HG03439 (cell line): ENCODE data around the gene STRIT1.

Experiments
- ATAC-seq: cut with Tn5 transposase; IDR thresholded peaks from one replicate; pipeline ENCODE4 v1.9.1; 2021; ENCODE audit warnings: mild to moderate bottlenecking, moderate library complexity; ENCODE audit not compliant: unreplicated experiment

Gene STRIT1

GRCh38 chr3:155293516-155293915 lies at the start of gene STRIT1:
Gene STRIT1, minus strand, starts transcription at chr3:155293683.
- no peak for ATAC-seq

- no peak for ATAC-seq
These were observed 48.9 kb upstream of the STRIT1 start for GRCh38 chr3:155342344-155342743.

DNA sequence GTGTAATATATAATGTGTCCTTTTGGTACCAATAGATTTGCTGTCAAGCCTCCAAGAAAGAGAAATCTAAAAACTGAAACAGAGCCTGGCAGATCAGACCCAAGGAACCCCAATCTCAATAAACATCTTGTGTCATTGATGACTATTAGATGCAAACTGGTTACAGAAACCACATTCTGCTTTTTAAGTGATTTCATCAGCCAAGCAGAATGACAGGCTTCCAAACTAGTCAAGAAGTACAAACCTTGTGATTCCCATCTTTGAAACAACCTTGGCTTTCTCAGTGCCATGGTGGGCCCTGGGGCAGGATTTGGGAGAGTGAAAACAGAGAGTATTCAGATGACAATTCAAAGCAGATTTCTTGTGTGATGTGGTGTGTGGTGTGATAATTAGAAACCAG lies 45.6 kb upstream of the STRIT1 start:
- ATAC-seq = no peak

DNA sequence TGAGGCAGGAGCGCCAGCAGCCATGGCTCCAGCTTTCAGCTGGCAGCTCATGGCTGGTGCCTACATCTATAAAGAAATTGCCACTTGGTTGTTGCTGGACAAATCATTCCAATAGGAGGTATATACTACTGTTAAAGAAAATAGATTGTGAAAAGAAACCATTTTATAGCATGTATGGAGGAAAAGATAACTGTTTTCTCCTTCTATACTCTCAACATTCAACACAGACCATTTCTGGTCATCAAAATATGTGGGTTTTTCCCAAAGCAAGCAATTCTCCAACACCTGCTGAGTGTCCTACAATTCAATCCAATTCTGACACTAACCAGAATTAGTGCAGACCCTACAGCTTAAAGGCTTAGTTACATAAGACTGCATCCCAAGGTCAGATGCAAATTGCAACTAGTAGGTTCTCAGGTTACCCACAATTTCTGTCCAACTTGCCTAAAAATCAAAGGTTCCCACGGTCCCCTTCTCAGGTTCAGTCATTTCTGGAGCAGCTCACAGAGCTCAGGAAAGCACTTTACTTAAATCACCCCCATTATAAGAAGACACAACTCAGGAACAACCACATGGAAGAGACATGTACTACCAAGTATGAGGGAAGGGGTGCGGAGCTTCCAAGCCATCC lies 42.4 kb upstream of the STRIT1 start:
- no peak for ATAC-seq

DNA sequence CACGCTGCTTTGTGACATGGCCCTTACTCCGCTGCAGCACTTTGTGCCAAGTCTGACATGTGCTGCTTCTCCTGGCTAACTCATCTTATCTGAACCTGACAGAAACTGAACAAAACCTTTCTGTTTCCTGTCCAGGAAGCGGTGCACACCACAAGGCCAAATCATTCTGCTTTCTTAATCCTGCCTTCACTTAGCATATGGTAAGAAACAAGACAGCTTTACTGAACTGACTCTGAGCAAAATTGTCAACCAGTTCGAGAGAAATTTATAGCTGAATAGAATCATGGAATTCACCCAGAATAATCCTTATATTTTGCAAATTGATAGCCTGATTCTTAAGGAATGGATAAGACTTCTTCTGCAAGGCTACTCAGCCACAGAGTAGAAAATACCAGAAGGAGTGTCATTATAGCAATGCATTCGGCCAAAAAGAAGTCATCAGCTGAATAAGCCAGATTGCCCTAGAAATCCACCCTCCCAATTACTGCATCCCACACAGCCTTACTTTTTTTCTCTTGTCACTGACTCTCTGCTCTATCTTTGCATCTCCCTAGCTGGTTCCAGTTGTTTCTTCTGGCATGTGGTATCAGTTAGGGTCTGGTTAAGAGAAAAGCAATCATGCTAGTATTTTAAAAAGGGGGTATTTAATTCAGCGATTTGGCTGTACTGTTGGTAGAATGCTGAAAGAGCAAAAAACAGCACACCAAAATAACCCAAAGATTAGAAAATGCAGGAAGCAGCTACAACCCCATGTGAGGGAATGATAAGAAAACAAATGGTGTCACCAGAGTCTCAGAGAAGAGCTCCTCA lies 41.6 kb upstream of the STRIT1 start:
- ATAC-seq = peak; percentile 86

DNA sequence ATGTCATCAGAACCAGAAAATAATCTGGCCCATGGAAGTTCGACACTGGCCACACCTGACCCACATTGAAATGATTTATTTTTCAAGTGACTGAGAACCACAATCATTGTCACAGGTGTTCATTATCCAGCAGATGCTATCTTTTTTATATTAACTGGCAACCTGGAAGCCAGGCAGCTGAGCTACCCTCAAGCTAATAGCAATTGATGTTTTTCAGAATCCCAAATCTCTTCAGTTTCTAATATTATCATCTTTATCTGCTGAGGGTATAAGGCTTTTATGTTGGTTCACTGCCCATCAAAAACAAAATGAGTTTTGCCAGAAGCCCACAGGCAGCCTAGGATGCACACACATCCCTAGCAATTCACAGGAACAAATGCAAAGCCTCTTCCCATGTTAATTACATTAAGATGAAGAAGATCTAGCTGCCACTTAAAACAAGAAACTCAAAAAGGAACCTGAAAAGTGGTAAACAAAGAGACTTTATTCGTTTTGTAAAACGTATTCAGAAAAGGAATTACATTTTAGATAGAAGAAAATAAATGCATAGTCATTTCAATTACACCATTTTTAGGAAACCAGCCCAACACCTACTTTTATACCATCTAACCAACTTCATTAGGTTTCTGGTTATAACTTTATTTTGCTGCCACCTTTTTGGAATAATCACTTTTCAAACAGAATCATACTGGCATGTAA lies 40.9 kb upstream of the STRIT1 start:
- no peak for ATAC-seq

GRCh38 chr3:155332716-155333115 lies 39.2 kb upstream of the STRIT1 start:
- ATAC-seq = no peak

GRCh38 chr3:155331078-155331477 lies 37.6 kb upstream of the STRIT1 start:
- ATAC-seq = no peak

DNA sequence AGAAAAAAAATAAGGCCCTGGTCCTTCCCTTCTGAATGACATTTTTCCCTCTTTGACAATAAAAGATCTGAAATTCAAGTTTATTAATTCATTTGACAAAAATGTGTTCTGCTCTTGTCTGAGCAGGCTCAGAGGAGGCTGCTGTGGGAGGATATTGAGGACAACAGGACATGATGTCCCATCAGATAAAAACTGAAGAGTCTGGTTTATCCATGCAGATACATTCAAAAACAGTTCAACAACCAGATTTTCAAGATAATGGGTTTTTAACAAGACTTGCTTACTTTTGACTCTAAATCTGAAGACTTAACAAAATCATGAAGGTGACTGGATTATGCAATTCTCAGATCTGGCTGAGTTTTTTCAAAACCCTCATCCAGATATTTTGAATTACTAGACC lies 36.9 kb upstream of the STRIT1 start:
- no peak for ATAC-seq

DNA sequence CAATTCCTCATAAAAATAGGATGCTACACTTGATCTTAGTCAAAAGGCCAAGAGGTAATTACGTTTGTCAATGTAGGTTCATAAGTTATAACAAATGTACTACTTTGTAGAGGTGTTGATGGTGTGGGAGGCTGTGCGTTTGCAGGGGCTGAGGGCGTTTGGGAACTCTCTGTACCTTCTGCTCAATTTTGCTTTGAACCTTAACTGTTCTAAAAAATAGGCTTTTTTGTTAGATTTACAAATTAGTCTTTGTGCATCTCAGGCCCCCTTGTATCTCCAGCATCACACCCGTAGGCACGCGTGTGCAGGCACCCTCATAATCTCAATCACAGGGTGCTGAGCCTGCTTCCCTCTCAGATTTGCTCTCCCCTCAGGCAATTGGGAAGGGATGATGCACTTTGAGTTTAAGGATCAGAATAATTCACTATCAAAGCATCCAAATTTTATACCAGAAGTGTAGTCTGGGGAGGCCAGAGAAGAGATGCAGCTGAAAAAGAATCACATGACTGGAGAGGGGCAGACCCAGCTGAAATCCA lies 36.1 kb upstream of the STRIT1 start:
- no peak for ATAC-seq

DNA sequence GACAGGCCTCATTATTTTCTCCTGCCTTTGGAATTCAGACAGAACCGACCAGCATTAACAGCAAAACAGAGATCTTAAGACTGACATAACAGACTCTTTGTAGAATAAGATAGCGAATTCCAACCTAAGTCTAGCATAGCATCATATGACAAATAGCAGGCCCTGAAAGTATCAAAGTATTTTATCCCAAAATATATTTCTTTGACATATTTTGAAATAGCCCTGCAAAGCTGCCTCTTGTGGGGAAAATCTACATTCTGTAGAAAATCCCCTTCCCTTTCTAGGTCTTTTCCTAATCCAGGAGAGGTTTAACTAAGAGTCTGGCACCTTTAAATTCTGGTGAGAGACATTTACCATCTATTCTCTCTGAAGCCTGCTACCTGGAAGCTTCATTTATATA lies 34.4 kb upstream of the STRIT1 start:
- no peak for ATAC-seq

GRCh38 chr3:155327430-155327829 lies 33.9 kb upstream of the STRIT1 start:
- no peak for ATAC-seq

DNA sequence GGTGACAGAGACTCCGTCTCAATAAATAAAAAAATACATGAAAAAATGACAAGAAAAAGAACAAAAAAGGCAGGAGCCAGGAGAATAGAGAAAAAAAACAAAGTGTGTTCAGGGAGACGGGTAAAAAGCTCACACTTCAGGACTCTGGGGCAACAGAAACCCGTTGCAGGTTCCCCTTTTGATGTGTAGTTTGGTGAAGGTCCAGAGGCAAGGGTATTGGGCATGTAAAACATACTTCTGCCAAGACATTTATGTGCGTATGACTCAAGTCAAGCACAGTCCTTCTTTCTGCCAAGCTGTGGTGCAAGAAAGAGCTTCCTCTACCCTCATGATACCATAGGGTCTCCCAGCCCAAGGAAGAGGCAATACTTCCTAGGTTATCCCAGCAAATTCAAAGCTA lies 33.4 kb upstream of the STRIT1 start:
- no peak for ATAC-seq

GRCh38 chr3:155326244-155326643 lies 32.8 kb upstream of the STRIT1 start:
- ATAC-seq = no peak

DNA sequence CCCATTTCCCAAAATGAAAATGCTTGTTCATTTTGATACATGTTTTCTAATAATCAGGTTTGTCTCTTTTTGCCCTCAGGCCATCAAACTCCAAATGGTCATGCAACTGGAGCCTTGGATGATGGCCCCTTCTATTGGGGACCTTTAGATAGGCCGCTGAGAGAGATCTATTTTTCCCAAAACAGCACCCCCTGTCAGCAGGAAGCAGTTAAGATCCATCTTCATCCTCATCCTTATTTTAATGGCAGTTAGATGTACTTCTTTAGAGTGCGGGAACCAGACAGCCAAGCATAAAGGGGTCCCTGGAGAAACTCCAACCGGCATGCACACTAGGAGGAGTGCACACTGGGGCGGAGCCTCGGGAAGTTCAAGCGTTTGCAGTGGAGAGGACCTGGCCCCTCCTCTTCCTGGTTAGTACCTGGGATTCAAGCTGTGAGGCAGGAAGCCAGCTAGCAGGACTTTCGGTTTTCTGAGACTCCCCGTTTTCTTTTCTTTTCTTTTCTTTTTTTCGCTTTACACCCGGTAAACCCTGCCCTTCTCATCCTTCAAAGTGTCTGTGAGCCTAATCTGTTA lies 31.9 kb upstream of the STRIT1 start:
- no peak for ATAC-seq

DNA sequence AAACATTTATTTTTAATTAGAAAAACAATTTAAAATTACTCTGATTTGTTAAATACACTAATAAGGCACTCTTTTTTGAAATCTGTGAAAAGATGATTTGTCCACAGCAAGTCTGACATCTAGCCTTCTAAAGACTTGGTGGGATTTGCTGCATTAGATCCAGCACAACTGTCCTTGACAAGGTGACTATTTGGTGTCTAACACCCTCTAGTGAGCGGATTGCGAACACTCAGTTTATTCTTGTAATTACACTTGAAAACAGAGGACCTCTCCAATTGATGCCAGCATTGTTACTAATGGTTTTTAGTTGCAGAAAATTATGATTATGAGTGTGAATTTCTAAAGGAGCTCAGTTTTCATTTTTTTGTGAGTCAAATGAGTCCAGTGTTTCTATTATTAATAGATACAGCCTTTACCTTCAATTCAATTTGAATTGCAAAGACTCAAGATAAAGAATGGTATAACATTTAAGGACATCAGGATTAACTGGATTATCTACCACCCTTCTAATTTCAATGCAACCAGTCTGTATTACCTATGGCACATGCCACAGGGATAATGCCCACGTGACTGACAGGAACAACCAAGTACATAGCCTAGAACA lies 29.7 kb upstream of the STRIT1 start:
- peak; percentile 80 for ATAC-seq

GRCh38 chr3:155321418-155321817 lies 27.9 kb upstream of the STRIT1 start:
- ATAC-seq = no peak

DNA sequence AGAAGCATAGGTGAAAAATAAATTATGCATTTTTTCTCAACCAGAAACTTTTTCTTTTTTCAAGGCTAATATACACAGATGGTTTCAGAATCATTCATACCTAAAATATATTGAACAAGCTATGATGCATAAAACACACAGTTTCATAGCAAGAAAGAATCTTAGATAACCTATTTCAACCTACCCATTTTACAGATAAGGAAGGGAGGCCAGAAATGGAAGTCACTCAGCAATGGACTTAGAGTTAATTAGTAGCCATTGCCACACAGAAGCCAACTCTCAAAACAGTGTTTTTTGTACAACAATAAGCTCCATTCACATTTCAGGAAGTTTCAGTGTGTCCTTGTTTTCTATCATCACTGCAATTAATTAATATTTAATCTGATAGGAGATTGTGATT lies 27.5 kb upstream of the STRIT1 start:
- no peak for ATAC-seq

DNA sequence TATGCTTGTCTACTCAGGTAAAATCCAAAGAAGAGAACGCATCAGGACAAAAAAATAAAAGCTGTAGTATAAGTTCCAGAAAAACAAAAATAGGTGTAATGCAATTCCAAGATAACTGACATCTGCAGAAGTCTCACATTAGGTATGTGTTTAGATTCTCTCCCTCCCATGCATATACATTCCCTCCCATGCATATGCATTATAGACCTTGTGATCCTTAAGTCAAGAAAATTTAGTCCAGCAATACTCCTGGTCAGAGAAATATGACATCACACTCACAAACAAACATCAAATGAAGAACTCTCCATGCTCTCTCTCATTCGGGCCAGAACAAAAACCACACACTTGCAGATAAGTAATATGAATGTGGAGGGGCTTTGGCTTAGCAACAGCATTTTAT lies 25.3 kb upstream of the STRIT1 start:
- no peak for ATAC-seq

DNA sequence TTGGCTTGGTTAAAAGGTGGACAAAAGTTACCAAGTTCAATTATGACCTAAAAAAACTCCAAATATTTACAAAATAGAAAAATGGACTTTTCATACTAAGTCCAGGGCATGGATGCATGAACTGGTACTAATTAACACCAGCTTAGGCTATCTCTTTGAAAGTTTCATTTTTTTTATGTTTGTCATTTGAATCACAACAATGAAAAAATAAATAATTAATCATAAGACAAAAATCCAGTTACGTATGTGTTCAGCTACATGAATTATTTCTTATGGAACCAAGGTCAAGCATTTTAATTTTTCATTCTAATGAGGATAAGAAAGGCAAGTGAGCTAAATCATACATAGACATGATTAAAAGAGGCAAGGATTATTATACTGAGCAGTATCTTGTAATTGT lies 23.7 kb upstream of the STRIT1 start:
- ATAC-seq = no peak

DNA sequence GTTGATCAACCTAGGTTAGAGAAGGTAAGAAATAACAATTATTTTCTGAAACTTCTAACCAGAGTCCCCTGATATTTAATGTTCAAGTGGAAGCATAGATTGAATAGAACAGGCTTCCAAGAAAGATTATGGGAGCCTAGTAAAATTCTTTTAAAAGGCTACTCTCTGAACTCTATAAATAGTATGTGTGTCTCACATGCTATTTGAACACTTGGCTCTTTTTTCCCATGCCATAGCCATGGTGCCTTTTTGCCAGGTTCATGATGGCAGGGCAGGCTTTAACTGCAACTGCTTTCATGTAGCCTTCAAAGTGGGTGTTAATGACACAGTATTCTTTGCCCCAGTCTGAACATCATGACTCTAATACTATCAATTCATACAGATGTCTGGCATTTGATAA lies 22.9 kb upstream of the STRIT1 start:
- no peak for ATAC-seq
